Measurements from ENCODE around the gene LTBP1.

- no peak for TF ChIP-seq CTCF (IDR thresholded peaks at IDR 0.05)
- no peak for TF ChIP-seq EZH2 (IDR thresholded peaks at IDR 0.05; ENCODE audit: borderline replicate concordance, insufficient read depth, low read depth, low read length, poor library complexity, severe bottlenecking)
These were observed 357.5 kb downstream of the LTBP1 start for GRCh38 chr2:33304032-33304864.
